Measurements from ENCODE around the gene PTN.

- TF ChIP-seq CTCF (IDR thresholded peaks at IDR 0.05; ENCODE audit: low read length), result no peak
- no peak for TF ChIP-seq EZH2 (IDR thresholded peaks at IDR 0.05; ENCODE audit: borderline replicate concordance, low read length)
Measured at GRCh38 chr7:137272249-137272648, 71.3 kb downstream of the PTN start.
